Endodermal cell (in vitro differentiated cells): ENCODE data around the gene CPEB3. TPM values are rescaled to one million over a fixed set of nuclear protein-coding genes. Genes with fewer than 3 reads are reported as not detected.
A peak's percentile ranks its signal among the peaks of the same experiment; 100 is the strongest.

Source experiments
- DNase-seq: peaks from one replicate; pipeline ENCODE4 v3.0.0-alpha.2; 2017
- H3K27ac ChIP-seq: 2 replicates; pipeline ENCODE4 v1.5.1; 2013; ENCODE audit warnings: mild to moderate bottlenecking, low read depth, low read length, moderate library complexity
- H3K27me3 ChIP-seq: 2 replicates; pipeline ENCODE4 v1.6.1; 2013; ENCODE audit warnings: mild to moderate bottlenecking, low read length, moderate library complexity; ENCODE audit not compliant: insufficient read depth, control insufficient read depth, poor library complexity, severe bottlenecking
- H3K36me3 ChIP-seq: 2 replicates; pipeline ENCODE4 v1.7.0; 2013; ENCODE audit warnings: mild to moderate bottlenecking, low read length, moderate library complexity; ENCODE audit not compliant: control insufficient read depth, insufficient read depth
- H3K4me1 ChIP-seq: one replicate; pipeline ENCODE4 v1.7.0; 2013; ENCODE audit warnings: low read length; ENCODE audit not compliant: control insufficient read depth, insufficient read depth
- H3K4me3 ChIP-seq: 2 replicates; pipeline ENCODE4 v1.5.1; 2013; ENCODE audit warnings: mild to moderate bottlenecking, low read length, moderate library complexity
- H3K9ac ChIP-seq: 2 replicates; pipeline ENCODE4 v1.6.1; 2013; ENCODE audit warnings: mild to moderate bottlenecking, low read length, moderate library complexity; ENCODE audit not compliant: poor library complexity, severe bottlenecking; ENCODE audit errors: extremely low read depth
- H3K9me3 ChIP-seq: 2 replicates; pipeline ENCODE4 v1.6.1; 2013; ENCODE audit warnings: mild to moderate bottlenecking, low read length, moderate library complexity; ENCODE audit not compliant: control insufficient read depth
- H3K27ac Mint-ChIP-seq: 2 replicates; pipeline ENCODE4 v1.8.0; 2020; ENCODE audit warnings: mixed read lengths
- H3K27me3 Mint-ChIP-seq: 2 replicates; pipeline ENCODE4 v1.8.0; 2021; ENCODE audit warnings: mild to moderate bottlenecking, mixed read lengths; ENCODE audit not compliant: insufficient read depth
- H3K36me3 Mint-ChIP-seq: 2 replicates; pipeline ENCODE4 v1.8.0; 2020; ENCODE audit warnings: low read depth, mixed read lengths
- H3K4me1 Mint-ChIP-seq: 2 replicates; pipeline ENCODE4 v1.8.0; 2020; ENCODE audit warnings: mixed read lengths
- H3K4me3 Mint-ChIP-seq: 2 replicates; pipeline ENCODE4 v1.8.0; 2020; ENCODE audit warnings: mild to moderate bottlenecking, moderate library complexity, mixed read lengths
- H3K9me3 Mint-ChIP-seq: 2 replicates; pipeline ENCODE4 v1.8.0; 2020; ENCODE audit warnings: mild to moderate bottlenecking, mixed read lengths
- WGBS, 2 experiments: methylation state at CpG; one replicate each; pipeline versions ENCODE4 v1.1.5 to v1.1.7; 2013; ENCODE audit warnings: missing lambda C conversion rate in 2 of 2, mixed read lengths in 1 of 2; ENCODE audit not compliant: insufficient coverage in 1 of 2, insufficient read length in 1 of 2; 5-methylcytosine and 5-hydroxymethylcytosine counted together
- total RNA-seq, 2 donors: library from RNA; stranded (reverse); fragmentation: NEBNext Ultra II Directional in 1 of 2; extraction: Animal tissue kit (Norgen Biotek cat#: 25700) in 1 of 2; gene quantifications; 2 replicates in 1 of 2; 3 replicates in 1 of 2; pipeline ENCODE4 v1.2.1, GENCODE V29; 2021
- TF ChIP-seq, protein P1 (sequence below): fragments of 200-600 bp; sonication (generic); conservative IDR thresholded peaks from 2 replicates; pipeline ENCODE4 v1.5.0; 2021; ENCODE audit warnings: antibody characterized with exemption, mild to moderate bottlenecking

The CPEB3 gene
- total RNA-seq, 2 donors from 2014 or later: 1.1 to 1.3 TPM

DNA sequence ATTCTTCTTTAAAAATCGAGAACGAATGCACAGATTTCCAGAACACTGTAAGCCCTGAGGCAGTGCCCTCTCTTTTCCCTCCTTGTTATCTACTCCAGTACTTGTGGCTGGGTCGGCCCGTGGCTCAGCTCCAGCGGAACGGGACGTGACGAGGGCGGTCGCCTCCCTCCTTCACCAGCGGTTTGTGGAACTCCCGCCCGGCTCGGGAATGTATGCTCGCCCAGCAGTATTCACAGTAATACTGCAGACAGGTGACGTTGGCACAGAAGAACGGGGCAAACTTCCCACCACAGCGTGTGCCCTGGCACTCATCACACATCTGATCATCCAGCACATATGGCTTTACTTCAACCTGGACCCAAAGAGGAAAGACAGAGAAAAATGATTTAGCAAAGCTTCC lies 238.8 kb downstream of the CPEB3 start:
- Histone ChIP-seq H3K9me3 (no peaks in the 10 kb centered on the region), H3K4me3 (no peak overlapping the region), H3K36me3 (no peaks in the 10 kb centered on the region), H3K27ac (no peak overlapping the region), H3K27me3 (no peaks in the 10 kb centered on the region), H3K4me1 (no peaks in the 10 kb centered on the region), H3K9ac (no peak overlapping the region)
- H3K4me1 Mint-ChIP-seq: peaks cover 4% of the 10 kb centered on the region
- WGBS, 2 experiments: 93 to 96% methylated on average over 6 to 18 of the region's 18 CpGs
- no peak overlapping the region for H3K27ac Mint-ChIP-seq
- DNase-seq: no peak
- peaks cover under 1% of the 10 kb centered on the region for H3K27me3 Mint-ChIP-seq
- no peak overlapping the region for H3K4me3 Mint-ChIP-seq
- TF ChIP-seq, protein P1, sequence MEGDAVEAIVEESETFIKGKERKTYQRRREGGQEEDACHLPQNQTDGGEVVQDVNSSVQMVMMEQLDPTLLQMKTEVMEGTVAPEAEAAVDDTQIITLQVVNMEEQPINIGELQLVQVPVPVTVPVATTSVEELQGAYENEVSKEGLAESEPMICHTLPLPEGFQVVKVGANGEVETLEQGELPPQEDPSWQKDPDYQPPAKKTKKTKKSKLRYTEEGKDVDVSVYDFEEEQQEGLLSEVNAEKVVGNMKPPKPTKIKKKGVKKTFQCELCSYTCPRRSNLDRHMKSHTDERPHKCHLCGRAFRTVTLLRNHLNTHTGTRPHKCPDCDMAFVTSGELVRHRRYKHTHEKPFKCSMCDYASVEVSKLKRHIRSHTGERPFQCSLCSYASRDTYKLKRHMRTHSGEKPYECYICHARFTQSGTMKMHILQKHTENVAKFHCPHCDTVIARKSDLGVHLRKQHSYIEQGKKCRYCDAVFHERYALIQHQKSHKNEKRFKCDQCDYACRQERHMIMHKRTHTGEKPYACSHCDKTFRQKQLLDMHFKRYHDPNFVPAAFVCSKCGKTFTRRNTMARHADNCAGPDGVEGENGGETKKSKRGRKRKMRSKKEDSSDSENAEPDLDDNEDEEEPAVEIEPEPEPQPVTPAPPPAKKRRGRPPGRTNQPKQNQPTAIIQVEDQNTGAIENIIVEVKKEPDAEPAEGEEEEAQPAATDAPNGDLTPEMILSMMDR: no peak
- no peaks in the 10 kb centered on the region for H3K36me3 Mint-ChIP-seq
- no peaks in the 10 kb centered on the region for H3K9me3 Mint-ChIP-seq

DNA sequence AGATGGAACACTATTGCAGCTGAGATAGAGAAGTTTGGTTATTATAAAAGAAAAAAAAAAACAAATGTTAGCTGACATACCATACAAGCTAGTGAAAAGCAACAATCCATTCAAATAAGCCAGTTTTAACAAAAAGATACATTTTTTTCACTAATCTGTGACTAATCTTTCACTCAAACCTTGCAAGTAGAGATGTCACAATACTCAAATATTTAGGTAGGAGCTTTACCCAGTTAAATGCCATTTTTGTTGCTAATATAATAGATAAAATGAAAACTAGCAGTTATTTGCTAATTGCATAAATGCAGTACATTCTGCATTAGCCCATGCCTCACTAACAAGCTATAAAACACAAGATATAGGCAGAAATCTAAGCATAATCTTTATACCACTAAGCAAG lies 243.7 kb downstream of the CPEB3 start:
- Mint-ChIP-seq H3K27me3 (peaks cover 21% of the 10 kb centered on the region), H3K4me3 (no peak overlapping the region), H3K4me1 (peaks cover 12% of the 10 kb centered on the region), H3K9me3 (no peaks in the 10 kb centered on the region), H3K27ac (no peak overlapping the region), H3K36me3 (no peaks in the 10 kb centered on the region)
- no peak overlapping the region for H3K4me3 ChIP-seq
- no peaks in the 10 kb centered on the region for H3K9me3 ChIP-seq
- no peak overlapping the region for H3K27ac ChIP-seq
- H3K27me3 ChIP-seq: no peaks in the 10 kb centered on the region
- H3K36me3 ChIP-seq: no peaks in the 10 kb centered on the region
- TF ChIP-seq, protein P1: no peak
- no peak for DNase-seq
- no peaks in the 10 kb centered on the region for H3K4me1 ChIP-seq
- H3K9ac ChIP-seq: no peak overlapping the region

DNA sequence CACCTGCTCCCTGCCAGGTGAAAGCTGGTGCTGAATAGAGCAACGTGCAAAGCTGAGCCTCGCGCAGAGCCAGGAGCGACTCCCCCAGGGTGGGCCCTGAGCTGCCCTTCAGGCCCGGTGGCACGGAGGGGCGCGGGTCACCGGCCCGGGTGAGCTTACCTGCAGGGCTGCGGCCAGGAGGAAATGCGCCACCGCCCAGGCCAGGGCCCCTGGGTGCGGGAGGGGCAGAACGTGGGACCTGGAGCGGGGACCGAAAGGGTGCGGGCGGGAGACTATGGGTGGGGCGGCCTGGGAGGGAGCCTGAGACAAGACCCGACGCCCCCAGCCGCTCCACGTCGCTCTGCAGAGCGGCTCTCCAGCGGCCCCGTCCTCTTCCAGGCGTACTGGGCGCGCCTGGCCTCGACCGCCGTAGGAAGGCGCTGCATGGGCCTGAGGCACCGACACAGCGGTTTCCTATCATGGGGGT lies 245.2 kb downstream of the CPEB3 start:
- Mint-ChIP-seq H3K27me3 (peaks cover 21% of the 10 kb centered on the region), H3K4me3 (peak overlapping the region; percentile 39), H3K27ac (no peak overlapping the region), H3K4me1 (peaks cover 16% of the 10 kb centered on the region), H3K36me3 (no peaks in the 10 kb centered on the region), H3K9me3 (no peaks in the 10 kb centered on the region)
- Histone ChIP-seq H3K27ac (no peak overlapping the region), H3K36me3 (no peaks in the 10 kb centered on the region), H3K9ac (no peak overlapping the region), H3K4me3 (no peak overlapping the region), H3K9me3 (no peaks in the 10 kb centered on the region), H3K27me3 (no peaks in the 10 kb centered on the region), H3K4me1 (no peaks in the 10 kb centered on the region)
- 79 to 93% methylated on average over 12 to 37 of the region's 37 CpGs for WGBS, 2 experiments
- TF ChIP-seq, protein P1: peak; percentile 13
- DNase-seq: peak; percentile 80
